ENCODE results near the gene NRG4. TPM values are rescaled to one million over a fixed set of nuclear protein-coding genes. Genes with fewer than 3 reads are reported as not detected.

Gene NRG4
- total RNA-seq, 1 experiment from 2014 or later, result not detected

GRCh38 chr15:76038512-76038911 is 26.3 kb upstream of the NRG4 start:
- no peak overlapping the region for H3K4ac ChIP-seq (ENCODE audit: low read depth, low read length)
- H2BK12ac ChIP-seq (ENCODE audit: insufficient read length, low read depth, low read length), result no peak overlapping the region
- Mint-ChIP-seq H3K9me3 (peaks cover 2 to 8% of the 10 kb centered on the region in 2 experiments; a peak in 3 of 5 replicates), H3K4me1 (peaks cover 17 to 31% of the 10 kb centered on the region in 2 experiments), H3K36me3 (ENCODE audit: insufficient read depth in 1 of 3, low read depth in 3 of 3) (peaks cover 0 to 3% (median 0%) of the 10 kb centered on the region in 3 experiments; a peak in 2 of 7 replicates), H3K27me3 (ENCODE audit: low read depth) (peaks cover 6% of the 10 kb centered on the region; the same call in 1 of the 2 replicates), H3K4me3 (no peak overlapping the region), H3K27ac (no peak overlapping the region)
- no peak overlapping the region for H3K4me2 ChIP-seq (ENCODE audit: insufficient read depth, insufficient read length, low read length)
- no peak overlapping the region for H3K23ac ChIP-seq (ENCODE audit: insufficient read length, low read depth, low read length)
- no peak overlapping the region for H4K91ac ChIP-seq (ENCODE audit: insufficient read length, low read depth, low read length)
- H3K23me2 ChIP-seq (ENCODE audit: insufficient read length, low read depth, low read length, poor library complexity, severe bottlenecking), result no peaks in the 10 kb centered on the region
- H3K9me3 ChIP-seq (ENCODE audit: control insufficient read depth, low read depth, low read length), result no peaks in the 10 kb centered on the region
- no peaks in the 10 kb centered on the region for H4K20me1 ChIP-seq (ENCODE audit: control insufficient read depth, insufficient read depth, insufficient read length)
- no peak overlapping the region for H3K14ac ChIP-seq (ENCODE audit: insufficient read depth, low read length)
- no peak overlapping the region for H3K56ac ChIP-seq (ENCODE audit: insufficient read length, low read depth, low read length)
- no peak overlapping the region for H2BK20ac ChIP-seq (ENCODE audit: low read depth, low read length, poor library complexity, severe bottlenecking)
- no peak overlapping the region for H2BK15ac ChIP-seq (ENCODE audit: low read depth, low read length)
- H4K5ac ChIP-seq (ENCODE audit: insufficient read length, low read depth, low read length), result no peak overlapping the region
- no peaks in the 10 kb centered on the region for H3K79me1 ChIP-seq (ENCODE audit: insufficient read depth, low read depth, low read length, poor library complexity, severe bottlenecking)
- no peaks in the 10 kb centered on the region for H3K27me3 ChIP-seq (ENCODE audit: insufficient read depth, low read length)
- no peak for TF ChIP-seq CTCF (conservative IDR thresholded peaks at IDR 0.05)
- no peak overlapping the region for H2AFZ ChIP-seq (ENCODE audit: low read length)
- no peak overlapping the region for H4K8ac ChIP-seq (replicated peaks; ENCODE audit: insufficient read length, low read depth, low read length)
- no peak overlapping the region for H3K27ac ChIP-seq (ENCODE audit: insufficient read length, low read depth, low read length)
- H2AK5ac ChIP-seq (ENCODE audit: insufficient read length, low read length), result no peak overlapping the region
- no peak overlapping the region for H3K18ac ChIP-seq (ENCODE audit: insufficient read length, low read depth, low read length)
- DNase-seq, result no peak
- no peaks in the 10 kb centered on the region for H3K4me1 ChIP-seq (ENCODE audit: insufficient read depth, low read length)
- H2BK120ac ChIP-seq (ENCODE audit: low read depth, low read length, poor library complexity, severe bottlenecking), result no peak overlapping the region
- no peak overlapping the region for H3K9ac ChIP-seq (ENCODE audit: extremely low read depth, insufficient read length, low read length)
- WGBS (ENCODE audit: extremely low coverage, insufficient read length, low lambda C conversion rate), result no CpG with 5 or more reads among the region's 1 CpG
- H3T11ph ChIP-seq (ENCODE audit: low read length), result no peak overlapping the region
- H2BK5ac ChIP-seq (ENCODE audit: insufficient read length, low read length), result no peak overlapping the region
- H3K79me2 ChIP-seq (ENCODE audit: insufficient read depth, low read length), result no peaks in the 10 kb centered on the region

All from H9 (cell line).